LNCAP (cell line): ENCODE results near the gene ARHGDIA.

ENCODE experiments used
- TF ChIP-seq, protein P1 (sequence below): fragments of 450-650 bp; IDR thresholded peaks from 2 replicates; pipeline ENCODE4 v1.5.1; 2017; ENCODE audit warnings: mild to moderate bottlenecking

Gene ARHGDIA

DNA sequence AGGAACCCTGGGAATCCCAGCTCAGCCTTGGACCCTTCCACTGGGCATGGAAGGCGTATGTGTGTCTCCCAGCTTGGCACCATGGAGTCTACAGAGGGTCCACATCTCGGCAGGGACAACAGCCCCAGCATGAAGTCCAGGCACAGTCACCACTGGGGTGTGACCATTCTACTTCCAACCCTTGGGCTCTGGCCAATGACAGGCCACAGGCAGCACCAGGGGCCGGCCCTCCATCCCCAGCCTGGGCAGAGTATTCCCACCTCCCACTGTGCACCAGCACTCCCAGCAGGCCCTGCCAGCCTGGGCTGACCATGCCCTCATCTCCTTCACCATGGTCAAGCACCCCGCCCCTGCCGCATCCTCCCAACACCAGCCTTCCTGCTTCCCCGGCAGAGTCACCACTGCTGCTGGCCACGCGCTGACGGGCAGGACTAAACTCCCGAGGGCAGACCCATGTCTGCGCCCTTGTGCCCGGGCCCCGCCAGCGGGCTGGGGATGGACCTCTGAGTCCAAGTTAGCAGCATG is 26.7 kb downstream of the ARHGDIA start:
- TF ChIP-seq, protein P1, sequence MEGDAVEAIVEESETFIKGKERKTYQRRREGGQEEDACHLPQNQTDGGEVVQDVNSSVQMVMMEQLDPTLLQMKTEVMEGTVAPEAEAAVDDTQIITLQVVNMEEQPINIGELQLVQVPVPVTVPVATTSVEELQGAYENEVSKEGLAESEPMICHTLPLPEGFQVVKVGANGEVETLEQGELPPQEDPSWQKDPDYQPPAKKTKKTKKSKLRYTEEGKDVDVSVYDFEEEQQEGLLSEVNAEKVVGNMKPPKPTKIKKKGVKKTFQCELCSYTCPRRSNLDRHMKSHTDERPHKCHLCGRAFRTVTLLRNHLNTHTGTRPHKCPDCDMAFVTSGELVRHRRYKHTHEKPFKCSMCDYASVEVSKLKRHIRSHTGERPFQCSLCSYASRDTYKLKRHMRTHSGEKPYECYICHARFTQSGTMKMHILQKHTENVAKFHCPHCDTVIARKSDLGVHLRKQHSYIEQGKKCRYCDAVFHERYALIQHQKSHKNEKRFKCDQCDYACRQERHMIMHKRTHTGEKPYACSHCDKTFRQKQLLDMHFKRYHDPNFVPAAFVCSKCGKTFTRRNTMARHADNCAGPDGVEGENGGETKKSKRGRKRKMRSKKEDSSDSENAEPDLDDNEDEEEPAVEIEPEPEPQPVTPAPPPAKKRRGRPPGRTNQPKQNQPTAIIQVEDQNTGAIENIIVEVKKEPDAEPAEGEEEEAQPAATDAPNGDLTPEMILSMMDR, result no peak

DNA sequence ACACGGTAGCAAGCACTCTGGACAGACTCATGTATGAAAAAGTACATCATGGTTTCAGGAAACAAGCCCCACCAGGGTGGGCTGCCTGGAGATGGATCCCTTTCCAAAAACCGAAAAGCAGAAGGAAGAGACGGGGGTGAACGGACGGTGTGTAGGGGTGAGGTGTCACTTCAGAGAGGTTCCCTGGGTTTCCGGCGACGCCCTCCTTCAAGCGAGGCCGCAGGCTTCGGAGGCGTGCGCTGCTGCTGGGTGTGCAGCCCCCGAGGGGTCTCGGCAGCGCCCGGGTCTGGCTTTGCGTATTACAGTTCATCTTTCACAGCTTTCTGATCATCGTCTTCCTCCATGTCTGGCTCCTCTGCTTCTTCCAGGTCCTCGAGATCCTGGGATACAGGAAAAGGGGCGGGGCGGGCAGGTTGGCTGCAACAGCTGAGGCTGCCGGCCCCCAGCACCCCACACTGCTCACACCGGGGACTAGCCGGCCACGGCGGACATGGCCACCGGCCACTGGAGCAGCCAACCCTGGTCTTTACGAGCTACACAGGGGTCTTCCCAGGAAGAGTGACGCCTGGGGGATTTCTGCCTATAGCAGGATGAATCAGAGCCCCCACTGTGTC is 27.3 kb downstream of the ARHGDIA start:
- TF ChIP-seq, protein P1, result no peak

DNA sequence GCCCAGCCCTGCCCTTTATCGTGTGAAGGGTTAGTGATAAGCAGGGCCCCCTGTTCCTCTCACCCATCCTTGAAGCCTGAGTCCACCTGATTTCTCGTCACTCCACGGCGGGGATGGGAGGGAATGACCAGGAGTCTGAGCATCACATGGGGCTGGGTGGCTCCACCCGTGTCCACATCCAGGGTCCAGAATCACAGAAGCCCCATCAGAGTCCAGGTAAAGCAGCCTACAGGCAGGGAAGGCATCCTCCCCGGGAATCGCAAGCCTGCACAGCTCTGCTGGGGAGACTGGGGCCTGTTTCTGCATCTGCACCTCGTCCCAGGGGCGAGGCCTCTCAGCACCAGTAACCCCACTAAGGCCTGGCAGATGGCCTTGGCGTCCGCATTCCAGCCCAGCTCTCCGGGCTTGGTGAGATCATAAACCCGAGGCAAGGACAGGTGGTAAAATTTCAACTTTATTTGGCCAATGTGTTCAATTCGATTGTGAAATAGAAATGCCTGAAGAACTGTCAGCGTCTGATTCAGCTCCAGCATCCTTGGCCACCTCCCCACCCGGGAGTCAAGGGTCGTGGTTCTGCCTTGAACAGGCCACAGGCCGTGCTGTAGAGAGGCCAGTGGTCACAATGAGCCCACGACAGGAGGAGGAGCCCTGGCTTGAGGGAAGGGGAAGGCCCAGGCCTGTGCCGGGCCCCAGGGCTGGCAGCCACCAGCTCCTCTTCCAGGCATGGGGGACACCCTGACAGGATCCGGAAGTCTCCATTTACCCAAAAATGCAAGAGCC is 28.2 kb downstream of the ARHGDIA start:
- TF ChIP-seq, protein P1, result no peak

DNA sequence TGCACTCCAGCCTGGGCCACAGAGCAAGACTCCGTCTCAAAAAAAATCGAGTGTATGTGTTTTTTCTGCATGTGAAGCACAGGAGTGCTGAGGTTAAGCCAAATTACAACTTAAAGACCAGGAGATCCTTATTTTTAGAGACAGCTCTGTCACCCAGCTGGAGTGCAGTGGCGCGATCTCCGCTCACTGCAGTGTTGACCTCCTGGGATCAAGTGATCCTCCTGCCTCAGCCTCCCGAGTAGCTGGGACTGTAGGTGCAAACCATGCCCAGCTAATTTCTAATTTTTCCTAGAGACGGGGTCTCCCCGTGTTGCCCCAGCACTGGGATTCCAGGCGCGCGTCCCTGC is 28.8 kb downstream of the ARHGDIA start:
- TF ChIP-seq, protein P1, result no peak

DNA sequence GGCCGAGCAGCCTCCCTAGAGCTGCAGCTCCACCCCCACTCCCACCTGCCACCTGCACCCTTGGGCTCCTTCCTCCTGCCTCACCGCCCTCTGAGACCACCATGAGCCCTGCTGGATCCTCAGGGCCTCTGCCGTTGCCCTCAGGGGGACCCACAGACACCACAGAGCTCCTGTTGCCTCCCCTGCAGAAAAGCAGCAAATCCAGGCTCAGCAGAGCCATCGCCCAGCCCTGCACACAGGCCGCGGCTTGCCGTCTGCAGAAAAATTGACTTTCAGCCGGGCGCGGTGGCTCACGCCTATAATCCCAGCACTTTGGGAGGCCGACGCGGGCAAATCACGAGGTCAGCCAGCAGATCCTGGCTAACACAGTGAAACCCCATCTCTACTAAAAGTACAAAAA is 29.3 kb downstream of the ARHGDIA start:
- TF ChIP-seq, protein P1, result no peak

DNA sequence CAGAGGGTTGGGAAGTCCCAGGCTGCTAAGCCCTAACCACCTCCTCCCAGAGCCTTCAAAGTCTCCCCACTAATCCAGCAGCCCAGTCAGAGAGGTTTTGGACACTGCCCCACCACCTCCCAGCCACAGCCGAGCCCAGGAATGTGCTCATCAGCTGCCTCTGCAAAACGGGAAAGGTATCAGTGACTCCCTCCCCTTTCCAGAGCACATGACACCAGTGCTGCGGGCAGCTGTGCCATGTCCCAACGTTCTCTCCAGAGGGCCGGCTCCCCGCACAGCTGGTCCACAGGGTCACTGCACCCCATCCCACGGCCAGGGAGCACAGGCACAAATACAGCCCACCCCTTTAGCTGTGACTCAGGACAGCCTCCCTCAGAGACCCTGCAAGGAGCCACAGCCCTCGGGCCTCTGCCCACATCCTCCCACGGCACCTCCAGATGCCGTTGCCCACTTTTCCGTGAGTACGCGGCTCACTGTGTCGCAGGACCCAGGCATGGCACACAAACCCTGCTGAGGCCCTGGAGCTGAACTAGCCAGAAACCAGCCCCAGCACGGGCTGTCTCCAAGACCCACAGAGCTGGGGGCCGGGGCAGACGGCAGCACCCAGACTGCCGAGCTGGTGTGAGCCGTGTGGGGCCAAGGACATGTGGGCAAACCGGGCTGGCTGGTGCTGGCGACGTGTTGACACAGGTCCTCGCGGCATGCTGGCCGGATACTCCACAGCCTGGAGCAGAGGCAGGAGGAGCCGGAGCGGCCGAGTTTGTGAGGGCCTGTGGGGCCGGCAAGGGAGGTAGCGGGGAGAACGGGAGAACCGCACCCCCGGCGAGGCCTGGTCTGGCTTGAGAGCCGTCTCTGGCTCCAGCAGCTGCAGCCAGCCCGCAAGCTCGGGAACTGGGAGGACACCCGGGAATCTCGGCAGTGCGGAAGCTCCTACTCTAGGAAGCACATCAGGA is 30.0 kb downstream of the ARHGDIA start:
- TF ChIP-seq, protein P1, result no peak

DNA sequence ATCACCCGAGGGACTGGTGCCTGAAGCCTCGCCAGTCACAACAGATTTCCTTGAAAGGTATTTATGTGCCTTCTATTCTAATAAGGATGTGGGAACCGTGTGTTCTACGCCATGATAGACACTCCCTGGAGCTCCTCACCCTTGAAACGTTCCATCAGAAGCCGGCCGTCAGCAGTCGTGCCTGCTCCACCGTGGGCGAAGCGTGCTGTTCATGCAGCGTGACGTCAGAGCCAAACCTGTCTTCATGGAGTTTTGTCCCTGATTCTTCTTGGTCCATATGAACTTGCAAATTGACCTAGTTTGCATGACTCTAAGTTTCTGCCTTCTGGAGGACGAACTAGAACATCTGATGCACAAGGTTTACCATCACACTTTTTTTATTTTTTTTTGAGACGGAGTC is 31.8 kb downstream of the ARHGDIA start:
- TF ChIP-seq, protein P1, result no peak
